AG04449 (cell line): Measurements from ENCODE around the gene NINJ1.
"Not testable (repeated sequence)": the region's sequence is repeated elsewhere in the genome, so short reads cannot be mapped to it uniquely, and the experiment has no call there.

Experiments used
- CTCF ChIA-PET: fragments of 350-600 bp; formaldehyde crosslinking; extraction: SDS; loops from one replicate; lab custom pipeline; 2021; ENCODE audit warnings: antibody characterized with exemption; lab: Yijun Ruan, JAX
- POLR2A ChIA-PET: fragments of 400-600, 350-600 bp; formaldehyde crosslinking; extraction: SDS; loops from one replicate; lab custom pipeline; 2020; ENCODE audit warnings: antibody characterized with exemption, inconsistent platforms; lab: Yijun Ruan, JAX
- DNase-seq: peaks from one replicate; pipeline ENCODE4 v3.0.0-alpha.2; 2010; ENCODE audit warnings: low read depth, low spot score
- H3K4me3 ChIP-seq: 2 replicates; pipeline ENCODE4 v1.5.1; 2011; ENCODE audit warnings: low read depth, mild to moderate bottlenecking, control low read depth, low read length
- CTCF ChIP-seq: IDR thresholded peaks from one replicate; pipeline ENCODE4 v1.5.1; 2011; ENCODE audit warnings: mild to moderate bottlenecking, moderate library complexity, low read length, control low read depth, inconsistent platforms; ENCODE audit not compliant: insufficient read depth; ENCODE audit errors: missing control alignments

The NINJ1 gene

GRCh38 chr9:93107825-93108161 is 26.3 kb downstream of the NINJ1 start:
- H3K4me3 ChIP-seq, result no peak overlapping the region
- no peak for TF ChIP-seq CTCF
- CTCF ChIA-PET, result interaction anchor here (0.8 to 5.7 kb wide), 11 partner anchors 8 to 459 kb away, joined by 3 to 59 read pairs (median 5); partner anchors contain the start of gene CARD19
- POLR2A ChIA-PET, result interaction anchor here (0.9 kb wide), 1 partner anchor 12 kb away, joined by 3 read pairs; the partner anchor contains the start of gene CARD19
- no peak for DNase-seq

GRCh38 chr9:93107151-93107824 is 26.8 kb downstream of the NINJ1 start:
- TF ChIP-seq CTCF, result no peak
- ChIA-PET CTCF (interaction anchor here (0.6 to 5.7 kb wide), 13 partner anchors 8 to 459 kb away, joined by 3 to 59 read pairs (median 5); partner anchors contain the start of gene CARD19), POLR2A (interaction anchor here (0.9 kb wide), 1 partner anchor 12 kb away, joined by 3 read pairs; the partner anchor contains the start of gene CARD19)
- DNase-seq, result no peak
- no peak overlapping the region for H3K4me3 ChIP-seq

GRCh38 chr9:93105620-93106019 is 28.4 kb downstream of the NINJ1 start:
- CTCF ChIA-PET, result interaction anchor here (1.8 to 5.7 kb wide), 3 partner anchors 9 to 199 kb away, joined by 3 to 59 read pairs (median 8); no protein-coding TSS in a partner anchor
- no peak for DNase-seq
- no peak overlapping the region for H3K4me3 ChIP-seq
- TF ChIP-seq CTCF, result no peak
- POLR2A ChIA-PET, result no interaction called here

- CTCF ChIA-PET, POLR2A ChIA-PET, DNase-seq, H3K4me3 ChIP-seq: not testable (repeated sequence)
Observed at GRCh38 chr9:93101086-93101485, 33.0 kb downstream of the NINJ1 start.

- POLR2A ChIA-PET, result no interaction called here
- no peak for TF ChIP-seq CTCF
- CTCF ChIA-PET, result no interaction called here
- no peak overlapping the region for H3K4me3 ChIP-seq
- DNase-seq, result no peak
Observed at GRCh38 chr9:93100276-93100636, 33.8 kb downstream of the NINJ1 start.

GRCh38 chr9:93099551-93100275 is 34.3 kb downstream of the NINJ1 start:
- ChIA-PET CTCF (interaction anchor here (1.4 to 4.7 kb wide), 3 partner anchors 8 to 206 kb away, joined by 4 to 43 read pairs (median 8); no protein-coding TSS in a partner anchor), POLR2A (no interaction called here)
- no peak for TF ChIP-seq CTCF
- no peak overlapping the region for H3K4me3 ChIP-seq
- no peak for DNase-seq
